B cell (primary cell): ENCODE results near the gene NKX2-3. TPM values are rescaled to one million over a fixed set of nuclear protein-coding genes. Genes with fewer than 3 reads are reported as not detected.

Experiments
- ATAC-seq: fragments of 200-7000 bp; cut with Tn5 transposase; one replicate; pipeline ENCODE4 v1.10.0; 2021; ENCODE audit warnings: low read depth, mild to moderate bottlenecking, moderate number of reproducible peaks, moderate library complexity
- CTCF ChIA-PET: fragments of 350-600 bp; sonication (Branson Sonifier 250); formaldehyde crosslinking; loops from one replicate; lab custom pipeline; 2021; ENCODE audit warnings: antibody characterized with exemption, inconsistent platforms; lab: Charles Lee
- POLR2A ChIA-PET: fragments of 350-600 bp; sonication (Branson Sonifier 250); formaldehyde crosslinking; loops from one replicate; lab custom pipeline; 2021; ENCODE audit warnings: antibody characterized with exemption; lab: Charles Lee
- DNase-seq: peaks from one replicate; pipeline ENCODE4 v3.0.0; 2013
- H2AFZ ChIP-seq: 2 replicates; pipeline ENCODE4 v1.6.1; 2012; ENCODE audit warnings: mild to moderate bottlenecking, low read depth, low read length; ENCODE audit not compliant: insufficient read depth, poor library complexity, severe bottlenecking
- H3K27ac ChIP-seq, 2 donors: 1 replicate in 1 of 2; 2 replicates in 1 of 2; pipeline ENCODE4 v1.5.1; 2012 to 2013; ENCODE audit warnings: low read length in 2 of 2, mild to moderate bottlenecking in 2 of 2, moderate library complexity in 1 of 2
- H3K27me3 ChIP-seq, 4 experiments: fragments of 200-600 bp in 1 of 4; sonication (generic) in 1 of 4; replicated peaks in 1 of 4; 1 replicate in 2 of 4; 2 replicates in 2 of 4; pipeline versions ENCODE4 v1.6.1 to v1.7.0; 2013 to 2016; ENCODE audit warnings: low read length in 3 of 4, mild to moderate bottlenecking in 2 of 4, mixed read lengths in 1 of 4, moderate library complexity in 1 of 4; ENCODE audit not compliant: insufficient read depth in 4 of 4, control insufficient read depth in 3 of 4; ENCODE audit errors: control extremely low read depth in 1 of 4
- H3K36me3 ChIP-seq, 2 experiments: replicated peaks in 1 of 2; 1 replicate in 1 of 2; 2 replicates in 1 of 2; pipeline versions ENCODE4 v1.6.1 to v1.7.1; 2013; ENCODE audit warnings: low read length in 1 of 2; ENCODE audit not compliant: insufficient read depth in 2 of 2, control insufficient read depth in 1 of 2; ENCODE audit errors: control extremely low read depth in 1 of 2, extremely low read depth in 1 of 2
- H3K4me1 ChIP-seq, 2 donors: fragments of 200-600 bp in 1 of 2; sonication (generic) in 1 of 2; 1 replicate in 1 of 2; 2 replicates in 1 of 2; pipeline versions ENCODE4 v1.5.1 to v1.6.1; 2013 to 2017; ENCODE audit warnings: low read length in 2 of 2; ENCODE audit not compliant: control insufficient read depth in 2 of 2, insufficient read depth in 2 of 2
- H3K4me2 ChIP-seq: replicated peaks from 2 replicates; pipeline ENCODE3; 2012; ENCODE audit warnings: mild to moderate bottlenecking, low read depth, low read length; ENCODE audit not compliant: poor library complexity, severe bottlenecking
- H3K4me3 ChIP-seq, 5 experiments: fragments of 200-600 bp in 1 of 5; sonication (generic) in 1 of 5; 1 replicate in 3 of 5; 2 replicates in 2 of 5; pipeline versions ENCODE4 v1.5.1 to v1.7.0; 2011 to 2016; ENCODE audit warnings: low read length in 4 of 5, mild to moderate bottlenecking in 4 of 5, low read depth in 2 of 5, control low read depth in 1 of 5, moderate library complexity in 1 of 5; ENCODE audit not compliant: insufficient read depth in 1 of 5; ENCODE audit errors: control extremely low read depth in 1 of 5, extremely low read depth in 1 of 5
- H3K79me2 ChIP-seq: fragments of 200-600 bp; sonication (generic); one replicate; pipeline ENCODE4 v1.6.0; 2016; ENCODE audit warnings: low read length; ENCODE audit not compliant: control insufficient read depth, insufficient read depth
- H3K9ac ChIP-seq: fragments of 200-600 bp; sonication (generic); 2 replicates; pipeline ENCODE4 v1.6.1; 2017; ENCODE audit warnings: mild to moderate bottlenecking, low read length, moderate library complexity
- H3K9me3 ChIP-seq, 3 donors: one replicate each; pipeline versions ENCODE4 v1.6.1 to v1.7.1; 2013; ENCODE audit warnings: low read length in 2 of 3; ENCODE audit not compliant: control insufficient read depth in 2 of 3, insufficient read depth in 1 of 3; ENCODE audit errors: control extremely low read depth in 1 of 3
- H4K20me1 ChIP-seq: 2 replicates; pipeline ENCODE4 v1.6.0; 2012; ENCODE audit warnings: mild to moderate bottlenecking, low read length; ENCODE audit not compliant: insufficient read depth, control insufficient read depth, poor library complexity, severe bottlenecking
- H3K27ac Mint-ChIP-seq: one replicate; pipeline ENCODE4 v1.8.0; 2021; ENCODE audit warnings: mixed read lengths
- H3K27me3 Mint-ChIP-seq: one replicate; pipeline ENCODE4 v1.8.0; 2021; ENCODE audit warnings: mixed read lengths
- H3K4me1 Mint-ChIP-seq: one replicate; pipeline ENCODE4 v1.8.0; 2021; ENCODE audit warnings: mixed read lengths
- H3K4me3 Mint-ChIP-seq: one replicate; pipeline ENCODE4 v1.8.0; 2021; ENCODE audit warnings: mixed read lengths
- H3K9me3 Mint-ChIP-seq: one replicate; pipeline ENCODE4 v1.8.0; 2022; ENCODE audit warnings: mixed read lengths; ENCODE audit not compliant: insufficient read depth
- CTCF ChIP-seq: fragments of 200-600 bp; IDR thresholded peaks from one replicate; pipeline ENCODE4 v1.8.0; 2022; ENCODE audit warnings: antibody characterized with exemption, mild to moderate bottlenecking
- EZH2 ChIP-seq: IDR thresholded peaks from 2 replicates; pipeline ENCODE4 v1.6.1; 2012; ENCODE audit warnings: borderline replicate concordance, low read depth, mild to moderate bottlenecking, moderate library complexity, low read length; ENCODE audit not compliant: insufficient read depth, poor library complexity, severe bottlenecking
- WGBS: methylation state at CpG from one replicate; pipeline ENCODE4 v1.1.5; 2013; ENCODE audit warnings: missing lambda C conversion rate; ENCODE audit not compliant: insufficient coverage; 5-methylcytosine and 5-hydroxymethylcytosine counted together
- intact Hi-C: fragments of 100-400 bp; cut with micrococcal nuclease; formaldehyde crosslinking; loops from one replicate; pipeline ENCODE4 v1.10.0; 2022
- polyA plus RNA-seq: library from polyadenylated mRNA; depleted of rRNA; stranded (reverse); fragments of >200 nt; gene quantifications from 2 replicates; pipeline ENCODE4 v1.2.3, GENCODE V29; 2012
- total RNA-seq, 2 donors: library from RNA; stranded (reverse); fragments of 120-200 nt in 1 of 2; gene quantifications; 1 replicate in 1 of 2; 2 replicates in 1 of 2; pipeline versions ENCODE4 v1.2.3 to v1.2.4, GENCODE V29; 2013 to 2022

The NKX2-3 gene
- total and polyA plus RNA-seq, 2 donors (not counting 1 experiment from before 2014, with no cell fraction given), result not detected

- 85% methylated on average over 36 of the region's 46 CpGs for WGBS
- no peak overlapping the region for H3K4me3 Mint-ChIP-seq
- Histone ChIP-seq H3K79me2 (no peaks in the 10 kb centered on the region), H4K20me1 (no peaks in the 10 kb centered on the region), H3K9me3 (peaks cover 0 to 20% (median 0%) of the 10 kb centered on the region in 3 donors), H3K27me3 (peaks cover 0 to 63% (median 36%) of the 10 kb centered on the region in 4 experiments), H3K4me2 (no peak overlapping the region), H3K4me1 (peaks cover 17 to 20% of the 10 kb centered on the region in 2 donors), H3K36me3 (no peaks in the 10 kb centered on the region), H3K27ac (no peak overlapping the region), H3K4me3 (no peak overlapping the region), H2AFZ (no peak overlapping the region), H3K9ac (no peak overlapping the region)
- DNase-seq, result no peak
- no peaks in the 10 kb centered on the region for H3K9me3 Mint-ChIP-seq
- no peak overlapping the region for H3K27ac Mint-ChIP-seq
- POLR2A ChIA-PET, result no interaction called here
- TF ChIP-seq CTCF (no peak), EZH2 (no peak)
- intact Hi-C loops, result no loop called here
- H3K4me1 Mint-ChIP-seq, result peaks cover 10% of the 10 kb centered on the region
- peaks cover 72% of the 10 kb centered on the region for H3K27me3 Mint-ChIP-seq
- CTCF ChIA-PET, result no interaction called here
- no peak for ATAC-seq
Measured at GRCh38 chr10:99520847-99521764, 11.6 kb upstream of the NKX2-3 start.
